ENCODE results near the gene PPM1L. TPM values are rescaled to one million over a fixed set of nuclear protein-coding genes. Genes with fewer than 3 reads are reported as not detected.

The PPM1L gene
- total RNA-seq, 1 experiment from 2014 or later, result 13.2 TPM

- DNase-seq (ENCODE audit: low read depth, low spot score) (no peak), ATAC-seq (no peak)
- Histone ChIP-seq H3K4me1 (ENCODE audit: control insufficient read depth in 1 of 2, insufficient read depth in 2 of 2, low read length in 2 of 2) (no peaks in the 10 kb centered on the region), H4K20me1 (ENCODE audit: insufficient read depth) (no peaks in the 10 kb centered on the region), H3K9me3 (ENCODE audit: control insufficient read depth in 1 of 2, insufficient read depth in 1 of 2, low read depth in 1 of 2, low read length in 2 of 2) (no peaks in the 10 kb centered on the region), H3K27ac (ENCODE audit: low read depth, low read length) (no peak overlapping the region), H3K9me2 (ENCODE audit: insufficient read depth) (no peaks in the 10 kb centered on the region), H3K4me2 (ENCODE audit: low read length) (no peak overlapping the region), H3K9ac (ENCODE audit: low read length) (no peak overlapping the region), H2AFZ (ENCODE audit: low read depth, low read length, poor library complexity, severe bottlenecking) (no peak overlapping the region), H3K36me3 (ENCODE audit: control insufficient read depth in 1 of 2, insufficient read depth in 2 of 2, low read length in 2 of 2) (no peaks in the 10 kb centered on the region), H3K27me3 (ENCODE audit: insufficient read depth, low read length) (no peaks in the 10 kb centered on the region), H3K79me2 (ENCODE audit: insufficient read depth, low read length) (no peaks in the 10 kb centered on the region), H3K4me3 (replicated peaks in 1 of 2; ENCODE audit: low read depth in 1 of 2, low read length in 2 of 2) (no peak overlapping the region)
- RAD21 ChIA-PET (ENCODE audit: low non-redundant PET in 1 of 2, low total read pairs in 2 of 2, uncharacterized antibody in 2 of 2, unreplicated experiment in 2 of 2), result no interaction called here
- intact Hi-C loops (cut with micrococcal nuclease), result no loop called here
- TF ChIP-seq CEBPB (IDR thresholded peaks at IDR 0.05; ENCODE audit: low read depth) (no peak), JUND (IDR thresholded peaks at IDR 0.05) (no peak), YY1 (IDR thresholded peaks at IDR 0.05; ENCODE audit: extremely low read depth, insufficient replicate concordance, low read depth, low read length) (no peak), SRF (IDR thresholded peaks at IDR 0.05; ENCODE audit: low read depth) (no peak), EZH2phosphoT487 (IDR thresholded peaks at IDR 0.05; ENCODE audit: borderline replicate concordance) (no peak), ELF1 (IDR thresholded peaks at IDR 0.05; ENCODE audit: borderline replicate concordance, low read depth) (no peak), POLR2AphosphoS5 (IDR thresholded peaks at IDR 0.05; ENCODE audit: low read depth, low read length) (no peak), EGR1 (IDR thresholded peaks at IDR 0.05; ENCODE audit: low read depth) (no peak), CBX3 (IDR thresholded peaks at IDR 0.05; ENCODE audit: low read depth) (no peak), SP1 (IDR thresholded peaks at IDR 0.05; ENCODE audit: low read depth) (no peak)
- POLR2A ChIA-PET, result no interaction called here
- CTCF ChIA-PET, result no interaction called here
- no TSS peak for BruUV-seq (replicated peaks)
Measured at GRCh38 chr3:160797356-160797755, 41.3 kb downstream of the PPM1L start.

- H3K27me3 ChIP-seq (ENCODE audit: insufficient read depth, low read length), result no peaks in the 10 kb centered on the region
- TF ChIP-seq SRF (IDR thresholded peaks at IDR 0.05; ENCODE audit: low read depth) (no peak), REST (IDR thresholded peaks at IDR 0.05; ENCODE audit: low read depth) (no peak), ZFX (IDR thresholded peaks at IDR 0.05) (no peak), POLR2A (IDR thresholded peaks at IDR 0.05; ENCODE audit: borderline replicate concordance, extremely low read depth, insufficient read depth, insufficient read length) (no peak), ZBTB33 (IDR thresholded peaks at IDR 0.05; ENCODE audit: extremely low read depth, insufficient replicate concordance, low read length) (no peak), POLR2AphosphoS5 (IDR thresholded peaks at IDR 0.05; ENCODE audit: low read depth, low read length) (no peak)
Measured at GRCh38 chr3:160801386-160802118, 45.5 kb downstream of the PPM1L start.

More at GRCh38 chr3:160801386-160802118, 45.5 kb downstream of the PPM1L start:
- DNase-seq (ENCODE audit: low read depth, low spot score), result no peak
- Histone ChIP-seq H3K4me3 (replicated peaks in 1 of 2; ENCODE audit: low read depth in 1 of 2, low read length in 2 of 2) (no peak overlapping the region), H3K9ac (ENCODE audit: low read length) (no peak overlapping the region), H3K27ac (ENCODE audit: low read depth, low read length) (no peak overlapping the region), H3K4me2 (ENCODE audit: low read length) (no peak overlapping the region), H2AFZ (ENCODE audit: low read depth, low read length, poor library complexity, severe bottlenecking) (no peak overlapping the region), H3K9me2 (ENCODE audit: insufficient read depth) (no peaks in the 10 kb centered on the region), H3K36me3 (ENCODE audit: control insufficient read depth in 1 of 2, insufficient read depth in 2 of 2, low read length in 2 of 2) (no peaks in the 10 kb centered on the region), H3K9me3 (ENCODE audit: control insufficient read depth in 1 of 2, insufficient read depth in 1 of 2, low read depth in 1 of 2, low read length in 2 of 2) (no peaks in the 10 kb centered on the region), H3K4me1 (ENCODE audit: control insufficient read depth in 1 of 2, insufficient read depth in 2 of 2, low read length in 2 of 2) (peaks cover 5 to 12% of the 10 kb centered on the region in 2 experiments; a peak in 3 of 4 replicates), H3K79me2 (ENCODE audit: insufficient read depth, low read length) (no peaks in the 10 kb centered on the region), H4K20me1 (ENCODE audit: insufficient read depth) (no peaks in the 10 kb centered on the region)
- POLR2A ChIA-PET, result no interaction called here
- BruUV-seq (replicated peaks), result no TSS peak
- intact Hi-C loops (cut with micrococcal nuclease), result no loop called here
- no peak for ATAC-seq
- RAD21 ChIA-PET (ENCODE audit: low non-redundant PET in 1 of 2, low total read pairs in 2 of 2, uncharacterized antibody in 2 of 2, unreplicated experiment in 2 of 2), result no interaction called here
- CTCF ChIA-PET, result no interaction called here

Measured in HCT116 (cell line).